Ascending aorta (tissue), 2 donors: ENCODE measurements around the gene FBXO31. TPM values are rescaled to one million over a fixed set of nuclear protein-coding genes. Genes with fewer than 3 reads are reported as not detected.

Experiments used
- DNase-seq, 2 donors: peaks; one replicate each; pipeline ENCODE4 v3.0.0-alpha.2; 2019; ENCODE audit warnings: low spot score in 2 of 2
- H3K27ac ChIP-seq, 2 donors: fragments of 200-600 bp; sonication (generic); one replicate each; pipeline ENCODE4 v1.5.1; 2016 to 2017; ENCODE audit warnings: mild to moderate bottlenecking in 1 of 2
- H3K27me3 ChIP-seq: fragments of 200-600 bp; sonication (generic); one replicate; pipeline ENCODE4 v1.5.1; 2017
- H3K36me3 ChIP-seq, 2 donors: fragments of 200-600 bp; sonication (generic); one replicate each; pipeline ENCODE4 v1.5.1; 2016
- H3K4me1 ChIP-seq, 2 donors: fragments of 200-600 bp; sonication (generic); one replicate each; pipeline ENCODE4 v1.5.1; 2016 to 2017; ENCODE audit warnings: mild to moderate bottlenecking in 1 of 2
- H3K4me3 ChIP-seq, 2 donors: fragments of 200-600 bp; sonication (generic); one replicate each; pipeline ENCODE4 v1.5.1; 2016 to 2017; ENCODE audit warnings: mild to moderate bottlenecking in 1 of 2
- H3K9me3 ChIP-seq, 2 donors: fragments of 200-600 bp; sonication (generic); one replicate each; pipeline ENCODE4 v1.5.1; 2016
- intact Hi-C: fragments of 100-400 bp; cut with DNase I; formaldehyde crosslinking; loops from one replicate; pipeline ENCODE4 v1.15.1; 2023
- total RNA-seq: library from RNA; depleted of rRNA; stranded (reverse); fragments of >200 nt; gene quantifications from one replicate; pipeline ENCODE4 v1.1.0, GENCODE V29; 2016
- TF ChIP-seq, protein P1 (sequence below), 3 experiments: fragments of 200-600 bp in 2 of 3; fragments of 450-650 bp in 1 of 3; sonication (generic) in 2 of 3; IDR thresholded peaks; one replicate each; pipeline ENCODE4 v1.5.1; 2016 to 2019; ENCODE audit warnings: antibody characterized with exemption in 3 of 3, mild to moderate bottlenecking in 1 of 3, moderate library complexity in 1 of 3

FBXO31 gene
- total RNA-seq, 1 donor from 2014 or later = 224 TPM

DNA sequence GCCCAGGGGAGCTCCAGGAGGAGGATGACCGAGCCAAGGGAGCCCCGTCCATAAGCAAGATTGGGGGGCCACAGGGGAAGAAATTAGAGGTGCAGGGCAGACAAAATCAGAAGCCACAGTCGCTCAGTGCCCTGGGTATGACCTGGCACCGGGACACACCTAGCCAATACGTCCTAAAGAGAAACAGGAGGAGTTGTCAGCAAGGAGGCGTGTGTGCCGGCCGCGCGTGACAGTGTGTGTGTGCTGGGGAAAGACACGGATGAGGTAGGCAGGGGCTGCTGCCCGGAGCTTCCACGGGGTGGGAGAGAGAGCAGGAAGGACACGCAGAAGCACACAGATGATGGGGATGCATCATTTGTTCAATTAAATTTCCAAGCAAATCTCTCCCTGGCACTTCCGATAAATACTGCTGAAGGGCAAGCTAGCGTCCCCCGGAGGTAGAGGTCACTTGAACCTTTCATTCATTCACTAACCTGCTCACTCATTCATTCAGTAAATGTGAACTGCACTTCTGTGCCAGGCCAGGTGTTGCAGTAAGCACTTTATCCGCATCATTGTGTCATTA, 104.4 kb downstream of the FBXO31 start:
- TF ChIP-seq, protein P1, sequence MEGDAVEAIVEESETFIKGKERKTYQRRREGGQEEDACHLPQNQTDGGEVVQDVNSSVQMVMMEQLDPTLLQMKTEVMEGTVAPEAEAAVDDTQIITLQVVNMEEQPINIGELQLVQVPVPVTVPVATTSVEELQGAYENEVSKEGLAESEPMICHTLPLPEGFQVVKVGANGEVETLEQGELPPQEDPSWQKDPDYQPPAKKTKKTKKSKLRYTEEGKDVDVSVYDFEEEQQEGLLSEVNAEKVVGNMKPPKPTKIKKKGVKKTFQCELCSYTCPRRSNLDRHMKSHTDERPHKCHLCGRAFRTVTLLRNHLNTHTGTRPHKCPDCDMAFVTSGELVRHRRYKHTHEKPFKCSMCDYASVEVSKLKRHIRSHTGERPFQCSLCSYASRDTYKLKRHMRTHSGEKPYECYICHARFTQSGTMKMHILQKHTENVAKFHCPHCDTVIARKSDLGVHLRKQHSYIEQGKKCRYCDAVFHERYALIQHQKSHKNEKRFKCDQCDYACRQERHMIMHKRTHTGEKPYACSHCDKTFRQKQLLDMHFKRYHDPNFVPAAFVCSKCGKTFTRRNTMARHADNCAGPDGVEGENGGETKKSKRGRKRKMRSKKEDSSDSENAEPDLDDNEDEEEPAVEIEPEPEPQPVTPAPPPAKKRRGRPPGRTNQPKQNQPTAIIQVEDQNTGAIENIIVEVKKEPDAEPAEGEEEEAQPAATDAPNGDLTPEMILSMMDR (IDR thresholded peaks at IDR 0.05) = no peak
- H3K9me3 ChIP-seq = no peaks in the 10 kb centered on the region
- no peaks in the 10 kb centered on the region for H3K36me3 ChIP-seq
- no peak for DNase-seq
- H3K27ac ChIP-seq = no peak overlapping the region
- no peak overlapping the region for H3K4me3 ChIP-seq
- no peaks in the 10 kb centered on the region for H3K27me3 ChIP-seq
- no peaks in the 10 kb centered on the region for H3K4me1 ChIP-seq
- intact Hi-C loops = loop anchor here (2.0 kb wide), 4 partner anchors 78 to 218 kb away; no protein-coding TSS in a partner anchor

GRCh38 chr16:87278191-87279093, 105.1 kb downstream of the FBXO31 start:
- Histone ChIP-seq H3K4me1 (no peaks in the 10 kb centered on the region), H3K27ac (no peak overlapping the region), H3K4me3 (no peak overlapping the region), H3K9me3 (no peaks in the 10 kb centered on the region), H3K36me3 (no peaks in the 10 kb centered on the region), H3K27me3 (no peaks in the 10 kb centered on the region)
- DNase-seq = peak in 1 of 2 donors; percentile 88
- intact Hi-C loops = loop anchor here (1.0 to 2.0 kb wide), 6 partner anchors 78 to 715 kb away; no protein-coding TSS in a partner anchor
- TF ChIP-seq, protein P1 (IDR thresholded peaks at IDR 0.05) = peak; percentile 86 to 92 (median 89)

Other genes with a start within 250 kb of the FBXO31 start
- not detected for gene C16orf95, start 66.4 kb downstream of the FBXO31 start, total RNA-seq
- gene MAP1LC3B, start 8.6 kb upstream of the FBXO31 start, total RNA-seq = 37.0 TPM
- gene ZCCHC14, start 109.2 kb upstream of the FBXO31 start, total RNA-seq = 131 TPM
- not detected for gene JPH3, start 218.7 kb upstream of the FBXO31 start, total RNA-seq